HG03175 (cell line): ENCODE data around the gene RPL7A.
"Not testable (repeated sequence)": the region's sequence is repeated elsewhere in the genome, so short reads cannot be mapped to it uniquely, and the experiment has no call there.

ENCODE experiments used
- ATAC-seq: cut with Tn5 transposase; IDR thresholded peaks from one replicate; pipeline ENCODE4 v1.9.1; 2021; ENCODE audit warnings: mild to moderate bottlenecking, moderate library complexity; ENCODE audit not compliant: unreplicated experiment

RPL7A gene

GRCh38 chr9:133384736-133385321 is 36.8 kb downstream of the RPL7A start:
- no peak for ATAC-seq

DNA sequence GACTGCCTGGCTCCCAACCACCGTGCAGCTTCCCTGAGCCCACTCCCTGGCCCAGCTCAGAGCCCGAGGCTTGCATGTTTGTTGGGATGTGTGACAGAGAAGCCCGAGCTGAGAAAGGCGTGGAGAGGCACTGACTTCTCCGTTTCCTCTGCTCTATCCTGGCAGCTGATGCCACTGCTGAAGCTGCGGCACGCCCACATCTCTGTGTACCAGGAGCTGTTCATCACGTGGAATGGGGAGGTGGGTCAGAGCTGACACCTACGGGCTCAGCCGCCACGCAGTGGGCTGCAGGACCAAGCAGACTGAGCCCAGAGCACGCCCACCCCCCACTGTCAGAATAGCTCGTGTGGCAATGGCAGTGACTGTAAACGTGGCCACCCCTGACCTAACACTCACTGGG is 37.4 kb downstream of the RPL7A start:
- ATAC-seq: no peak

- no peak for ATAC-seq
Measured at GRCh38 chr9:133386338-133386737, 38.3 kb downstream of the RPL7A start.

DNA sequence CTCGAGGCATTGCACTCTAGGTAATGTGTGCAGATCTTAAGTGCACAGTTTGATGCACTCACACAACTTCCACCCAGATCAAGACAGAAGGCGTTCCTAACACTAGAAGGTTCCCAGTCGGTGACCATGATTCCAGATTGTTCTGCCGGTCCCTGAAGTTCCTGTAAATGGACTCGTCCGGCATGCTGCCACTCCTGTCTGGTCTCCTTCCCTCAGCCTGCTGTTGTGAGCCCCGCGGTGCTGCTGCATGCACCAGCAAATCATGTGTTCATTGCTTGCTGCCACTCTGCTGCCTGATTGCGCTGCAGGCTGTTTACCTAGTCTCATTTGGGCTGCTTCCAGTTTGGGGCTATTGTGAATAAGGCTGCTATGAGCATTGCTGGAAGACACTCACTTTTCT is 39.7 kb downstream of the RPL7A start:
- ATAC-seq: no peak

DNA sequence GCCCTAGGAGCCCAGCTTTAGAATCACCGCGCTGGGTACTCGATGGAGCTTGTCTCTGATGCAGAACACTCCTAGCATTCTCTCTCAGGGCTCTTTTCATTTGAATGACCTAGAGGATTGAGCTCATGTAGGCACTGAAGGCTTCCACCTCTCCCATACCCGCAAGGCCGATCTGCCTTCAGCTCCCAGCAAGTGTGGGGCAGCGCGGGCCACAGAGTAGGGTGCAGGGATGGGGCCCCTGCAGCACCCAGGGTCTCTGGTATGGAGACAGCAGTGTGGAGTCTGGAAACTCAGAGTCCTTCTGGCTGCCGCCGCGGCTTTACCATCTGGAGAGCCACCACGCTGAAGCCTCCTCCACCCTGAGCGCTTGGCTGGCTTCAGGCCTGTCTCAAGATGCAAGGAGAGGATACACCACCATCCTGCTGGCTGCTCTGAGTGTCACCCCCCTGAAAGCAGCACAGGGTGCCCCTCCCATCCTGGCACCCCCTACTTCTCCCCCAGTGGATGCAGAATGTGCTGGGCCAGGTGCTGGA is 41.1 kb downstream of the RPL7A start:
- no peak for ATAC-seq

DNA sequence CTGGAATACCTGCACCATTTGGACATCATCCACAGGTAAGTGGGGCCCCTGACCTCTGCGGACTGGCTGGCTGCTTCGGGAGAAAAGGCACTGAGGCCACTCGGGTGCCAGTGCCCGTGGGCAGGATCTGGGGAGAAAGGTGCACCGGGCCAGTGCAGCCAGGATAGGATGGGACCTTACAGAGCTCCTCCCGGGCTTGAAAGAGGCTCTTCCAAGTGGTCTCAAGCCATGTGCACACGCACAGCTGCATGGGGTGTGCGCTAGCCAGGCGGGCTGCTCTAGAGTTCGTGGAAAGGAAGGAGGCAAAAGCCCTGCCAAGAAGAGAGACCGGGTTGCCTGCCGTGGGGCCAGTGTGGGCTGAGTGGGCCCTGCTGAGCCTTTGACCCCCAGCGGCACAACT is 41.5 kb downstream of the RPL7A start:
- ATAC-seq: no peak

DNA sequence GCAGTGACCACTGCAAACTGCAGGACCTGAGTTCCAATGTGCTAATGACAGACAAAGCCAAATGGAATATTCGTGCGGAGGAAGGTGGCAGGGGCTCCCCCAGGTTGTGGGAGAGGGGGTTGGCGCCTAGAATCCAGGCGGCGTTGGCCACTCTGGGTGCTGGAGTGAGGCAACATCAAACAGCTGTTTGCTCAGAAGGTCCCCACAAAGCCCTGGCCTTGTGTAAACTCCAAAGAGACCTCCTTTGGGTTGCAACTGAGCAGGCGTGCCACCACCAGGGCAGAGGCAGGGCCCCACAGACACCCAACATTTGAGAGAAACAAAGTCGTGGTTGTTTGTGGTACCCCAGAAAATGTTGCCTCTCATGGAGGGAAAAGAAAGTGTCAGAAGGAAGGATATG is 42.7 kb downstream of the RPL7A start:
- no peak for ATAC-seq

DNA sequence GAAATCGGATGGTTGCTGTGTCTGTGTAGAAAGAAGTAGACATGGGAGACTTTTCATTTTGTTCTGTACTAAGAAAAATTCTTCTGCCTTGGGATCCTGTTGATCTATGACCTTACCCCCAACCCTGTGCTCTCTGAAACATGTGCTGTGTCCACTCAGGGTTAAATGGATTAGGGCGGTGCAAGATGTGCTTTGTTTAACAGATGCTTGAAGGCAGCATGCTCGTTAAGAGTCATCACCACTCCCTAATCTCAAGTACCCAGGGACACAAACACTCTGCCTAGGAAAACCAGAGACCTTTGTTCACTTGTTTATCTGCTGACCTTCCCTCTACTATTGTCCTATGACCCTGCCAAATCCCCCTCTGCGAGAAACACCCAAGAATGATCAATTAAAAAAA is 43.4 kb downstream of the RPL7A start:
- ATAC-seq: not testable (repeated sequence)

GRCh38 chr9:133392308-133392707 is 44.3 kb downstream of the RPL7A start:
- not testable (repeated sequence) for ATAC-seq

- ATAC-seq: no peak
Measured at GRCh38 chr9:133393399-133393798, 45.4 kb downstream of the RPL7A start.

DNA sequence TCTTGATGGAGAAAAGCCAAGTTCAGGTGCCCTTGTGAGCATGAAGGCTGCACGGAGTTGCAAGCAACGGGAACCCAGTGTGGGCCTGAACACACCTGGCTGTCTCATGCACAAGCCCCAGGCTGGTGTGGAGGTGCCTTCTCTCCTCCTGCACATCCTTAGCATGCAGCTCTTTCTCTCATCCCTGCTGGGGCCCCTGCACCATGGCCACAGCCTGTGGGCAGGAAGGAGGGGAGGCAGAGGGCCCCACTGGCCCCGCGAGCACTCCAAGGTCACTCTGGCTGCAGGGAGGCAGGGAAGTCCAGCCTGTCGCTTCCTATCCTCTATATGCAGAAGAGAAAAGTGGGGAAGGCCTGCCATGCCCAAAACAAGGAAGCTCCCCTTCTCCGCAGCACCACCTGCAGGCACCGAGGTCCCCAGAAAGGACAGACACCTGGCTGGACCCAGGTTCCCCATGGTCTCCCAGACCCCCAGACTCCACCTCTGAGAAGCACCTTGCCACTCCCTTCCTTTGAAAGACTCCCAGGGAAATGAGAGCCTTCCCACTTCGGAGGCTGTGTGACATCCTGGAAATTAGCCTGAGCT is 46.8 kb downstream of the RPL7A start:
- ATAC-seq: no peak

- no peak for ATAC-seq
Measured at GRCh38 chr9:133396952-133397351, 48.9 kb downstream of the RPL7A start.

- no peak for ATAC-seq
Measured at GRCh38 chr9:133397370-133397769, 49.4 kb downstream of the RPL7A start.

DNA sequence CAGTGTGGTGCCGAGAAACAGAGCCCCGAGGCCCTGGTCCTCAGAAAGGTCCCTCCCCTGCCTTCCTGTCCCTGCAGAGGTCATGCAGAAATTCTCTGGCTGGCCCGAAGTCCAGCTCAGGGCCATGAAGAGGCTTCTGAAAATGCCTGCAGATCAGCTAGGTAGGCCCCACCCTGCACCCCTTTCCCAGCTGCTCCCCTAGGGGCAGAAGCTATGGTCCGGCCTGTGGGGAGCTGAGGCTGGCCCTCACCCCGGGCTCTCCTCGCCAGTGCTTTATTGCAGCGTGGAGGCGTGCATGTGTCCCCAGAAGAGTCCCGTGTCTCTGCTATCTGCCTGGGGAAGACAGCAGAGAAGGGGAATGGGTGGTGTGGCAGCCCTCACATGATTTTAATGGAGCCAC is 49.9 kb downstream of the RPL7A start:
- ATAC-seq: no peak

DNA sequence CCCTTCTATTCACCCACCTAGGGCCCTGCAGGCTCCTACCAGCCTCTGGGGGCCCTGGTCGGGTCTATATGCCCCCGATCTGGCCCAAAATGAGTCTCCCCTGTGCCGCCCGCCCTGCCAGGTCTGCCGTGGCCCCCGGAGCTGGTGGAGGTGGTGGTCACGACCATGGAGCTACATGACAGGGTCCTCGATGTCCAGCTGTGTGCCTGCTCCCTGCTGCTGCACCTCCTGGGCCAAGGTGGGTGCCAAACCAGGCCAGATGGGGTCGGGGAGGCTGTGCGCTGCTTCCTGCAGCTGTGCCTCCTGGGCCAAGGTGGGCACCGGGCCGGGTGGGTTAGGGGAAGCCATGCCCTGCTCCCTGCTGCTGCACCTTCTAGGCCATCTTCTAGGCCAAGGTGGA is 52.3 kb downstream of the RPL7A start:
- no peak for ATAC-seq
